Endothelial cell of umbilical vein (primary cell): ENCODE results near the gene TFF1. TPM values are rescaled to one million over a fixed set of nuclear protein-coding genes. Genes with fewer than 3 reads are reported as not detected.

Experiments
- BruUV-seq: library from RNA; stranded (reverse); fragments of 400-500 nt; replicated peaks from 2 replicates; lab custom pipeline; 2021; lab: Mats Ljungman, UMichigan
- CTCF ChIA-PET: fragments of 300-600, 350-600 bp; sonication (Branson Sonifier 250); formaldehyde crosslinking; loops from one replicate; lab custom pipeline; 2021; ENCODE audit warnings: antibody characterized with exemption, inconsistent platforms; lab: Charles Lee
- POLR2A ChIA-PET: fragments of 300-600, 350-600 bp; sonication (Branson Sonifier 250); formaldehyde crosslinking; loops from one replicate; lab custom pipeline; 2021; ENCODE audit warnings: antibody characterized with exemption, inconsistent platforms; lab: Charles Lee
- DNase-seq: peaks from one replicate; pipeline ENCODE4 v3.0.0-alpha.2; 2011; ENCODE audit warnings: low read depth, low spot score
- FAIRE-seq: peaks from 2 replicates; lab custom pipeline; 2011; peaks lifted over from hg19 to GRCh38; lab: Jason Lieb, UNC
- H2AFZ ChIP-seq: 2 replicates; pipeline ENCODE4 v1.6.0; 2012; ENCODE audit warnings: low read depth, low read length, control low read depth, inconsistent platforms
- H3K27ac ChIP-seq: 2 replicates; pipeline ENCODE4 v1.5.1; 2011; ENCODE audit warnings: low read depth, mild to moderate bottlenecking, control low read depth, low read length, moderate library complexity; ENCODE audit not compliant: insufficient read depth
- H3K27me3 ChIP-seq, 2 experiments: 2 replicates each; pipeline versions ENCODE4 v1.6.0 to v1.6.1; 2011; ENCODE audit warnings: low read length in 2 of 2, mixed read lengths in 1 of 2; ENCODE audit not compliant: control insufficient read depth in 2 of 2, insufficient read depth in 2 of 2
- H3K36me3 ChIP-seq, 2 experiments: 2 replicates in 1 of 2; 3 replicates in 1 of 2; pipeline ENCODE4 v1.5.1; 2011; ENCODE audit warnings: low read length in 2 of 2, mild to moderate bottlenecking in 1 of 2, moderate library complexity in 1 of 2; ENCODE audit not compliant: control insufficient read depth in 2 of 2, insufficient read depth in 2 of 2; ENCODE audit errors: extremely low read depth in 1 of 2
- H3K4me1 ChIP-seq: 3 replicates; pipeline ENCODE4 v1.5.1; 2011; ENCODE audit warnings: mild to moderate bottlenecking, low read length; ENCODE audit not compliant: control insufficient read depth, insufficient read depth; ENCODE audit errors: extremely low read depth
- H3K4me2 ChIP-seq: 2 replicates; pipeline ENCODE4 v1.6.1; 2011; ENCODE audit warnings: low read length, control low read depth, mixed read lengths; ENCODE audit not compliant: insufficient read depth
- H3K4me3 ChIP-seq, 3 experiments: fragments of 200-600 bp in 1 of 3; sonication (generic), shearing (Covaris generic) in 1 of 3; replicated peaks in 1 of 3; 2 replicates each; pipeline ENCODE4 v1.5.1; 2011 to 2016; ENCODE audit warnings: control low read depth in 3 of 3, low read length in 3 of 3, mild to moderate bottlenecking in 2 of 3, inconsistent platforms in 1 of 3, low read depth in 1 of 3, moderate library complexity in 1 of 3; ENCODE audit not compliant: insufficient read depth in 1 of 3
- H3K79me2 ChIP-seq: 2 replicates; pipeline ENCODE4 v1.6.0; 2012; ENCODE audit warnings: low read length, inconsistent platforms; ENCODE audit not compliant: control insufficient read depth, insufficient read depth
- H3K9ac ChIP-seq: replicated peaks from 2 replicates; pipeline ENCODE3; 2011; ENCODE audit warnings: low read length, control low read depth; ENCODE audit not compliant: insufficient read depth; ENCODE audit errors: extremely low read depth
- H3K9me1 ChIP-seq: replicated peaks from 3 replicates; pipeline ENCODE4 v1.6.0; 2011; ENCODE audit warnings: mild to moderate bottlenecking, low read length; ENCODE audit not compliant: control insufficient read depth, insufficient read depth; ENCODE audit errors: extremely low read depth
- H3K9me3 ChIP-seq: replicated peaks from 2 replicates; pipeline ENCODE4 v1.5.1; 2012; ENCODE audit warnings: low read length, inconsistent platforms; ENCODE audit not compliant: control insufficient read depth, insufficient read depth
- H4K20me1 ChIP-seq: replicated peaks from 2 replicates; pipeline ENCODE3; 2011; ENCODE audit warnings: mild to moderate bottlenecking, low read length; ENCODE audit not compliant: control insufficient read depth, insufficient read depth; ENCODE audit errors: extremely low read depth
- EZH2 ChIP-seq: IDR thresholded peaks from 2 replicates; pipeline ENCODE4 v1.6.1; 2012; ENCODE audit warnings: borderline replicate concordance, low read depth, mild to moderate bottlenecking, moderate library complexity, low read length, inconsistent platforms; ENCODE audit not compliant: severe bottlenecking
- JUN ChIP-seq: IDR thresholded peaks from 2 replicates; pipeline ENCODE4 v1.6.1; 2011; ENCODE audit warnings: borderline replicate concordance, low read depth; ENCODE audit not compliant: insufficient read length, insufficient read depth
- MYC ChIP-seq: IDR thresholded peaks from one replicate; pipeline ENCODE4 v1.6.1; 2011; ENCODE audit warnings: mild to moderate bottlenecking, low read depth, low read length
- POLR2A ChIP-seq: IDR thresholded peaks from 2 replicates; pipeline ENCODE4 v1.6.1; 2012; ENCODE audit warnings: low read depth, mild to moderate bottlenecking, control low read depth, low read length
- POLR2AphosphoS5 ChIP-seq: IDR thresholded peaks from 2 replicates; pipeline ENCODE4 v1.6.1; 2012; ENCODE audit warnings: low read depth, mild to moderate bottlenecking, control low read depth, low read length, moderate library complexity; ENCODE audit not compliant: insufficient read depth
- dilution Hi-C: fragments of 300-500 bp; cut with MboI; formaldehyde crosslinking; loops from one replicate; pipeline ENCODE4 v1.15.0; 2019; ENCODE audit warnings: low sequenced_read_pairs; ENCODE audit not compliant: extremely low pct_ligation_motif_present
- intact Hi-C: fragments of 100-400 bp; cut with micrococcal nuclease; formaldehyde crosslinking; loops from one replicate; pipeline ENCODE4 v1.10.0; 2022
- polyA plus RNA-seq, 4 experiments: library from polyadenylated mRNA; depleted of rRNA in 3 of 4; stranded (reverse) in 3 of 4; unstranded in 1 of 4; fragments of >200 nt; gene quantifications; 2 replicates each; pipeline versions ENCODE4 v1.2.1 to v1.2.3, GENCODE V29; 2011 to 2012; ENCODE audit warnings: missing spikeins in 1 of 4
- total RNA-seq: library from RNA; stranded (reverse); gene quantifications from 2 replicates; pipeline ENCODE4 v1.2.3, GENCODE V29; 2021
- TF ChIP-seq, protein P1 (sequence below): IDR thresholded peaks from 2 replicates; pipeline ENCODE4 v1.6.1; 2011; ENCODE audit not compliant: insufficient read depth, insufficient read length

TFF1 gene
- total and polyA plus RNA-seq, 2 donors (not counting 3 experiments of a cell fraction or from before 2014, with no cell fraction given), result not detected

DNA sequence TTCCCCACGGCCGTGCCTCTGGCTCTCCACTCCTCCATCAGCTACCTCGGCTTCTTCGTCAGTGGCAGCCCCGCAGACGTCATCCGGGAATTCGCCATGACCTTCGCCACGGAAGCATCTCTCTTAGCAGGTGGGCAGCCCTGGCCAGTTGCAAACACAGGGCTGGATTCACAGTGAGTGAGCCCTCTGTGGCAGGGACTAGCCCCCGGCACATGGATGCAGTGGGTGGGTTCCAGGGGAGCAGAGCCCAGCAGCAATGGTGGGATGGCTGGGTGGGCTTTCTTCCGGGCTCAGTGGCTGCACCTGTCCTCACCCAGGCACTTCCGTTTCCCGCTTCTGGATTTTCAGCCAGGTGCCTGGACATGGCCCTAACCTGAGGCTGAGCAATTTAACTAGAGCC lies 46.8 kb upstream of the TFF1 start:
- Histone ChIP-seq H3K27me3 (peaks cover 3 to 9% of the 10 kb centered on the region in 2 experiments), H4K20me1 (no peaks in the 10 kb centered on the region), H3K4me2 (no peak overlapping the region), H3K9ac (no peak overlapping the region), H3K36me3 (no peaks in the 10 kb centered on the region), H3K4me3 (no peak overlapping the region), H3K9me3 (no peaks in the 10 kb centered on the region), H3K27ac (no peak overlapping the region), H3K9me1 (no peaks in the 10 kb centered on the region), H3K4me1 (no peaks in the 10 kb centered on the region), H3K79me2 (no peaks in the 10 kb centered on the region), H2AFZ (no peak overlapping the region)
- no TSS peak for BruUV-seq
- intact Hi-C loops, result no loop called here
- TF ChIP-seq POLR2AphosphoS5 (no peak), JUN (no peak)
- ChIA-PET CTCF (no interaction called here), POLR2A (no interaction called here)
- DNase-seq (no peak), FAIRE-seq (no peak)
- dilution Hi-C loops, result no loop called here

DNA sequence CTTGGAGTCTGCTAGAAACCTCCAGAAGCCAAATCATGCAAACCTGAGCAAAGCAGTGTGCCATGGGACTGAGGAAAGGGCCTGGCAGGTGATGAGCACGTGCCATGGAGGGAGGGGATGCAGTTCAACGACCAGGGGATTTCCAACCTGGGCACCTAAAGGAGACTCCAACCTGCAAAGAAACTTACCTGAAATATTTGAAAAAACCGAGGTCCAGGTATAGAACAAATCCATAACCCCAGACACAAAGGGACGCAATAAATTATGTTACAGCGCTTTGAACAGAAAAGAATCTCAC lies 46.2 kb upstream of the TFF1 start:
- no peak overlapping the region for H3K27ac ChIP-seq
- dilution Hi-C loops (no loop called here), intact Hi-C loops (no loop called here)
- ChIA-PET POLR2A (no interaction called here), CTCF (no interaction called here)
- no peak overlapping the region for H3K4me3 ChIP-seq
- no peaks in the 10 kb centered on the region for H4K20me1 ChIP-seq
- TF ChIP-seq, protein P1, sequence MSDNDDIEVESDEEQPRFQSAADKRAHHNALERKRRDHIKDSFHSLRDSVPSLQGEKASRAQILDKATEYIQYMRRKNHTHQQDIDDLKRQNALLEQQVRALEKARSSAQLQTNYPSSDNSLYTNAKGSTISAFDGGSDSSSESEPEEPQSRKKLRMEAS, result no peak
- TF ChIP-seq POLR2AphosphoS5, result no peak
- TF ChIP-seq JUN, result no peak
- no peak for TF ChIP-seq MYC
- no peak for TF ChIP-seq POLR2A
- TF ChIP-seq EZH2, result no peak
- H2AFZ ChIP-seq, result no peak overlapping the region
- H3K79me2 ChIP-seq, result no peaks in the 10 kb centered on the region
- no peak for FAIRE-seq
- no peaks in the 10 kb centered on the region for H3K4me1 ChIP-seq
- BruUV-seq, result no TSS peak
- H3K9ac ChIP-seq, result no peak overlapping the region
- DNase-seq, result no peak
- peaks cover 3 to 11% of the 10 kb centered on the region in 2 experiments for H3K27me3 ChIP-seq
- no peak overlapping the region for H3K4me2 ChIP-seq
- H3K9me1 ChIP-seq, result no peaks in the 10 kb centered on the region
- H3K36me3 ChIP-seq, result no peaks in the 10 kb centered on the region
- no peaks in the 10 kb centered on the region for H3K9me3 ChIP-seq
